Measurements from ENCODE around the gene DGKZ.

- TF ChIP-seq CTCF (IDR thresholded peaks at IDR 0.05): no peak
- no peak for TF ChIP-seq POLR2A (IDR thresholded peaks at IDR 0.05)
Observed at GRCh38 chr11:46305295-46305694, 42.0 kb upstream of the DGKZ start.
